Subcutaneous abdominal adipose tissue (tissue), 5 donors: ENCODE data around the gene RUNX3.
"Not testable (repeated sequence)": the region's sequence is repeated elsewhere in the genome, so short reads cannot be mapped to it uniquely, and the experiment has no call there.

ENCODE experiments used
- H3K27ac ChIP-seq: one replicate; pipeline ENCODE4 v1.7.0; 2013; ENCODE audit warnings: low read depth, mild to moderate bottlenecking, inconsistent platforms, low read length, moderate library complexity
- H3K27me3 ChIP-seq, 5 donors: one replicate each; pipeline ENCODE4 v1.7.0; 2013; ENCODE audit warnings: low read length in 5 of 5, inconsistent platforms in 1 of 5; ENCODE audit not compliant: control insufficient read depth in 5 of 5, insufficient read depth in 4 of 5
- H3K36me3 ChIP-seq, 5 donors: one replicate each; pipeline ENCODE4 v1.7.0; 2013; ENCODE audit warnings: low read length in 5 of 5; ENCODE audit not compliant: control insufficient read depth in 5 of 5, insufficient read depth in 5 of 5
- H3K4me1 ChIP-seq, 5 donors: one replicate each; pipeline ENCODE4 v1.7.0; 2013; ENCODE audit warnings: low read length in 5 of 5, mild to moderate bottlenecking in 3 of 5, moderate library complexity in 1 of 5; ENCODE audit not compliant: control insufficient read depth in 5 of 5, insufficient read depth in 5 of 5
- H3K4me3 ChIP-seq, 5 donors: one replicate each; pipeline ENCODE4 v1.7.0; 2013; ENCODE audit warnings: low read length in 5 of 5, low read depth in 1 of 5
- H3K9ac ChIP-seq, 5 donors: one replicate each; pipeline ENCODE4 v1.7.0; 2013; ENCODE audit warnings: low read length in 5 of 5, mild to moderate bottlenecking in 4 of 5, moderate library complexity in 3 of 5
- H3K9me3 ChIP-seq, 5 donors: one replicate each; pipeline ENCODE4 v1.7.0; 2013; ENCODE audit warnings: low read length in 5 of 5; ENCODE audit not compliant: control insufficient read depth in 5 of 5
- donor health status: healthy.
- donor health status: healthy.
- donor health status: healthy.
- donor health status: healthy.
- donor health status: healthy.

Gene RUNX3

DNA sequence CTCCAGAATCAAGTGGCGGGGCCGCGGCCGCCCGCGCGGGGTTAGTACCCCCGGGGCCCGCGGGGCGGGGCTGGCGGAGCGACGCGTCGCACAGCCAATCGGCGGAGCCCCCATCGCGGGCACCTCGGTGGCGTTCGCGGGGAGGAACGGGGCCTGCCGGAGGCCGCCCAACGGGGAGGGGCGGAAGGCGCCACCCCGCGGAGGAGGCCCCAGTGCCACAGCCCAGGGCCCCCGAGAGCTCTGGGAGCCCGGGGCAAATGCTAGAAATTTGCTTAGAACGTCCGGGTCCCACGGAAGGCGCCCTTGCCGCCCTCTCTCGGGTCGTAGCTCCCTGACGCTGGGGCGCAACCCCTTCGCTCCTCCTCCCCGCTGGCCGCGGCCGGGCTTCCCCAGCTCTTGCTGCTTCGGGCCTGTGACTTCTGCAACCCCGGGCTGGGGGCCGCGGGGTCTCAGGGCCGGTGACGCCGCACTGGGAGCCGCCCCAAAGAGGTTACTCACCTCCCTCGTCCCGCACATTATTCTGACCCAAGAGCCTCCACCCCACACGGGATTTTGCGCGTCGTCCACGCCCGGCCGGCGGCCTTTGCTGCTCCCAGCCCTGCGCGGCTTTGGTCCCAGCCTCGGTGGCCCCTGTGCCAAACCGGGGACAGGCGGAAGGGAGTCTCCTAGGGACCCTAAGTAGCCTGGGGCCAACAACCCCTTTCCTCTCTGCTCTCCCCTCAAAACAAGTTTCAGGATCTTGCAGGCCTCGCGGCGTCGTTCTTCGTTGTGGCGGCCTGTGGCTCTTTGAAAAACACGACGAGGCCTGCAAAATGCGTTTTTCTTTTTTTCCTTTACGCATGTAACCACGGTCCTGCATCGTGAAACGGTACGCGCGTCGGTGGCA is at the start of gene RUNX3:
RUNX3 (minus strand) TSS at position 17 of the 886 bp plus-strand sequence. CDS start 408 bp downstream, outside the sequence.
- Histone ChIP-seq H3K4me3 (peak within 1 kb of the TSS in 4 of 5 donors; percentile 40 to 61 (median 52)), H3K27me3 (peaks cover 67 to 90% (median 83%) of the 10 kb centered on the region in 5 donors), H3K27ac (no peak within 1 kb of the TSS)

GRCh38 chr1:24979232-24979631 is 49.2 kb upstream of the RUNX3 start:
- not testable (repeated sequence) for H3K27ac ChIP-seq, H3K36me3 ChIP-seq, H3K4me3 ChIP-seq, H3K27me3 ChIP-seq, H3K4me1 ChIP-seq, H3K9ac ChIP-seq
- H3K9me3 ChIP-seq = peaks cover 12 to 25% (median 22%) of the 10 kb centered on the region in 5 donors

More for the DNA sequence above, at the start of gene RUNX3:
- Histone ChIP-seq H3K9me3 (no peaks in the 10 kb centered on the region), H3K36me3 (no peaks in the 10 kb centered on the region), H3K4me1 (peaks cover 0 to 56% (median 37%) of the 10 kb centered on the region in 5 donors), H3K9ac (peak within 1 kb of the TSS in 2 of 5 donors; percentile 14 to 21)

GRCh38 chr1:24978383-24979032 is 48.4 kb upstream of the RUNX3 start:
- no peak overlapping the region for H3K9ac ChIP-seq
- H3K36me3 ChIP-seq = no peaks in the 10 kb centered on the region
- no peak overlapping the region for H3K27ac ChIP-seq
- peaks cover 12 to 26% (median 25%) of the 10 kb centered on the region in 5 donors for H3K9me3 ChIP-seq
- H3K4me1 ChIP-seq = peaks cover 0 to 6% (median 0%) of the 10 kb centered on the region in 5 donors
- peaks cover 0 to 8% (median 2%) of the 10 kb centered on the region in 5 donors for H3K27me3 ChIP-seq
- no peak overlapping the region for H3K4me3 ChIP-seq

DNA sequence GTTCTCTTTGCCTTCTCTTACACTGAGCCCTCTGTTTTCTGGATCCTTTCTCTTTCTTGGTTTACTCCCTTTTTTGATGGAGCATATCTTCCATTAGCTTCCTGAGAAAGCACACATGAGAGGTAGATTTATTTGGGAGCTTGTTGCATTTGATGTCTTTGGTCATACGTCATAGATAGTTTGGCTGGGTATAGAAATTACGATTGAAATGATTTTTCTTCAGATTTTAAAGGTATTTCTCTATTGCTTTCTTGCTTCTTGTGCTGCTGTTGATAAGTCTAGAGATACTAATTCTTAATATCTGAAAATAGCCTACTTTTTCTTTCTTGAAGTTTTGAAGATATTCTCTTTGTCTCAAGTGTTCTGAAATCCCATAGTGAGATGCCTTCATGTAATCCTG is 45.3 kb upstream of the RUNX3 start:
- H3K4me3 ChIP-seq = peak overlapping the region in 1 of 5 donors; percentile 24
- no peak overlapping the region for H3K27ac ChIP-seq
- H3K4me1 ChIP-seq = peaks cover 0 to 6% (median 0%) of the 10 kb centered on the region in 5 donors
- H3K36me3 ChIP-seq = no peaks in the 10 kb centered on the region
- H3K27me3 ChIP-seq = peaks cover 0 to 23% (median 16%) of the 10 kb centered on the region in 5 donors
- peaks cover 12 to 26% (median 25%) of the 10 kb centered on the region in 5 donors for H3K9me3 ChIP-seq
- H3K9ac ChIP-seq = no peak overlapping the region

DNA sequence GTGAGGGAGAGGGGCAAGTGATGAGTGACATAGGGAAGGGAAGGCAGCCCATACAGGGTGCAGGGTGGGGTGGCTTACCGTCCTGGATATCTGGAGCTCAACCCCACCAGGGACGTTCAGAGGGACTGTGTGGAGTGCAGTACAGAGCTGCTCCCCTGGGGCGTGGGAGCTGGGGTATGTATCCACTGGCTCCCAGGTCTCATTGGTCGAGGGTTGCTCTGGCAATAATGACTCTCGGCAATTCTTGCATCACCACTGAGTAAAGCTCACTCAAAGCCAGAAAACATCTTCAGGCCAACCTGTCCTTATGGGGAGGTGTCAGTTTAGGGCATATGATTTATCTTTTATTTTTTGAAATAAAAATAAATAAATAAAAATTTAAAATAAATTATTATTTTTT is 43.2 kb upstream of the RUNX3 start:
- Histone ChIP-seq H3K9me3 (peaks cover 12 to 26% (median 23%) of the 10 kb centered on the region in 5 donors), H3K36me3 (no peaks in the 10 kb centered on the region), H3K9ac (no peak overlapping the region), H3K27ac (no peak overlapping the region), H3K4me1 (peaks cover 0 to 1% (median 0%) of the 10 kb centered on the region in 5 donors), H3K4me3 (no peak overlapping the region), H3K27me3 (peaks cover 7 to 36% (median 26%) of the 10 kb centered on the region in 5 donors)

- Histone ChIP-seq H3K4me3 (no peak overlapping the region), H3K36me3 (no peaks in the 10 kb centered on the region), H3K27ac (no peak overlapping the region), H3K9ac (no peak overlapping the region), H3K4me1 (no peaks in the 10 kb centered on the region), H3K9me3 (peaks cover 12 to 26% (median 23%) of the 10 kb centered on the region in 5 donors), H3K27me3 (peaks cover 7 to 36% (median 25%) of the 10 kb centered on the region in 5 donors)
These were observed 42.8 kb upstream of the RUNX3 start for GRCh38 chr1:24972915-24973242.

GRCh38 chr1:24972221-24972914 is 42.3 kb upstream of the RUNX3 start:
- peaks cover 12 to 26% (median 23%) of the 10 kb centered on the region in 5 donors for H3K9me3 ChIP-seq
- no peaks in the 10 kb centered on the region for H3K36me3 ChIP-seq
- H3K4me1 ChIP-seq = no peaks in the 10 kb centered on the region
- no peak overlapping the region for H3K27ac ChIP-seq
- no peak overlapping the region for H3K9ac ChIP-seq
- peaks cover 7 to 38% (median 25%) of the 10 kb centered on the region in 5 donors for H3K27me3 ChIP-seq
- H3K4me3 ChIP-seq = no peak overlapping the region

- H3K9me3 ChIP-seq = peaks cover 6 to 20% (median 16%) of the 10 kb centered on the region in 5 donors
- no peak overlapping the region for H3K27ac ChIP-seq
- no peak overlapping the region for H3K9ac ChIP-seq
- H3K36me3 ChIP-seq = no peaks in the 10 kb centered on the region
- no peak overlapping the region for H3K4me3 ChIP-seq
- peaks cover 7 to 46% (median 25%) of the 10 kb centered on the region in 5 donors for H3K27me3 ChIP-seq
- no peaks in the 10 kb centered on the region for H3K4me1 ChIP-seq
These were observed 41.1 kb upstream of the RUNX3 start for GRCh38 chr1:24970926-24971875.

GRCh38 chr1:24970399-24970753 is 40.3 kb upstream of the RUNX3 start:
- Histone ChIP-seq H3K9me3 (peaks cover 3 to 13% (median 12%) of the 10 kb centered on the region in 5 donors), H3K4me3 (no peak overlapping the region), H3K27ac (no peak overlapping the region), H3K36me3 (no peaks in the 10 kb centered on the region), H3K4me1 (peaks cover 0 to 3% (median 0%) of the 10 kb centered on the region in 5 donors), H3K9ac (no peak overlapping the region), H3K27me3 (peaks cover 7 to 46% (median 25%) of the 10 kb centered on the region in 5 donors)
